Germinal center (tissue), 1 donor: ENCODE data around the gene AK1.
"Not testable (repeated sequence)": the region's sequence is repeated elsewhere in the genome, so short reads cannot be mapped to it uniquely, and the experiment has no call there.

Source experiments
- DNase-seq: peaks from one replicate; pipeline ENCODE4 v3.0.0; 2012; ENCODE audit warnings: mixed read lengths, low spot score

The AK1 gene

GRCh38 chr9:127884427-127884911 lies 7.0 kb upstream of the AK1 start:
- no peak for DNase-seq

GRCh38 chr9:127883959-127884358 lies 6.5 kb upstream of the AK1 start:
- DNase-seq: no peak

GRCh38 chr9:127881715-127882114 lies 4.2 kb upstream of the AK1 start:
- not testable (repeated sequence) for DNase-seq

- DNase-seq: peak; percentile 45
Observed at GRCh38 chr9:127880143-127880542, 2.7 kb upstream of the AK1 start.

- no peak for DNase-seq
Observed at GRCh38 chr9:127878652-127879390, 1.3 kb upstream of the AK1 start.

- DNase-seq: no peak
Observed at GRCh38 chr9:127878001-127878651, 651 bp upstream of the AK1 start.

- DNase-seq: no peak
Observed at GRCh38 chr9:127876764-127877562, 512 bp downstream of the AK1 start.

- no peak for DNase-seq
Observed at GRCh38 chr9:127876026-127876763, 1.3 kb downstream of the AK1 start.

- DNase-seq: no peak
Observed at GRCh38 chr9:127875306-127875966, 2.0 kb downstream of the AK1 start.

- DNase-seq: no peak
Observed at GRCh38 chr9:127874301-127875221, 2.9 kb downstream of the AK1 start.

GRCh38 chr9:127873886-127874285 lies 3.6 kb downstream of the AK1 start:
- DNase-seq: no peak

- no peak for DNase-seq
Observed at GRCh38 chr9:127873223-127873691, 4.2 kb downstream of the AK1 start.

- DNase-seq: no peak
Observed at GRCh38 chr9:127872369-127873222, 4.9 kb downstream of the AK1 start.

GRCh38 chr9:127871531-127871930 lies 5.9 kb downstream of the AK1 start:
- DNase-seq: no peak

- DNase-seq: no peak
Observed at GRCh38 chr9:127870887-127871286, 6.6 kb downstream of the AK1 start.

- not testable (repeated sequence) for DNase-seq
Observed at GRCh38 chr9:127870153-127870491, 7.4 kb downstream of the AK1 start.

GRCh38 chr9:127869310-127870152 lies 7.9 kb downstream of the AK1 start:
- DNase-seq: peak; percentile 90

- no peak for DNase-seq
Observed at GRCh38 chr9:127868278-127868902, 9.1 kb downstream of the AK1 start.
